HepG2 (cell line): Measurements from ENCODE around the gene ZC3H18. TPM values are rescaled to one million over a fixed set of nuclear protein-coding genes. Genes with fewer than 3 reads are reported as not detected.

Experiments
- EP300 ChIP-seq, 3 experiments: sonication (generic) in 1 of 3; formaldehyde crosslinking in 1 of 3; IDR thresholded peaks; 2 replicates each; pipeline versions ENCODE4 v1.5.1 to v1.6.1; 2011 to 2020; ENCODE audit warnings: low read depth in 2 of 3, low read length in 2 of 3, borderline replicate concordance in 1 of 3, improper control_type of control experiment in 1 of 3, mild to moderate bottlenecking in 1 of 3, missing genetic modification reagents in 1 of 3, moderate library complexity in 1 of 3
- HIVEP1 ChIP-seq: sonication (generic); formaldehyde crosslinking; IDR thresholded peaks from 2 replicates; pipeline ENCODE4 v1.4.0; 2020; ENCODE audit warnings: mild to moderate bottlenecking, missing genetic modification reagents
- IKZF1 ChIP-seq: fragments of 450-650 bp; IDR thresholded peaks from 2 replicates; pipeline ENCODE4 v1.7.1; 2016
- MEF2D ChIP-seq: sonication (generic); formaldehyde crosslinking; IDR thresholded peaks from 2 replicates; pipeline ENCODE4 v1.5.1; 2020; ENCODE audit warnings: mild to moderate bottlenecking, missing genetic modification reagents
- MYNN ChIP-seq: sonication (generic); formaldehyde crosslinking; IDR thresholded peaks from 2 replicates; pipeline ENCODE4 v1.4.0; 2020; ENCODE audit warnings: mild to moderate bottlenecking, low read depth, missing genetic modification reagents
- PAWR ChIP-seq: sonication (generic); formaldehyde crosslinking; IDR thresholded peaks from 2 replicates; pipeline ENCODE4 v1.4.0; 2020; ENCODE audit warnings: missing genetic modification reagents, mild to moderate bottlenecking, borderline replicate concordance
- PAX8 ChIP-seq: sonication (generic); formaldehyde crosslinking; IDR thresholded peaks from 2 replicates; pipeline ENCODE4 v1.8.0; 2022; ENCODE audit warnings: mild to moderate bottlenecking, missing genetic modification reagents, borderline replicate concordance
- POLR2A ChIP-seq, 2 experiments: IDR thresholded peaks; 2 replicates each; pipeline ENCODE4 v1.6.1; 2011; ENCODE audit warnings: low read depth in 2 of 2, low read length in 2 of 2, mild to moderate bottlenecking in 1 of 2, moderate library complexity in 1 of 2; ENCODE audit not compliant: insufficient read depth in 1 of 2
- SRF ChIP-seq: IDR thresholded peaks from 2 replicates; pipeline ENCODE4 v1.6.1; 2011; ENCODE audit warnings: mild to moderate bottlenecking, low read depth, low read length, moderate library complexity
- ZNF431 ChIP-seq: sonication (generic); formaldehyde crosslinking; IDR thresholded peaks from 2 replicates; pipeline ENCODE4 v1.9.0; 2022; ENCODE audit warnings: missing genetic modification reagents, low read depth, mild to moderate bottlenecking, borderline replicate concordance
- ZNF629 ChIP-seq: sonication (generic); formaldehyde crosslinking; conservative IDR thresholded peaks from 2 replicates; pipeline ENCODE4 v1.5.0; 2020; ENCODE audit warnings: missing genetic modification reagents
- ZNF790 ChIP-seq: sonication (generic); formaldehyde crosslinking; IDR thresholded peaks from 2 replicates; pipeline ENCODE4 v1.8.0; 2022; ENCODE audit warnings: missing genetic modification reagents, mild to moderate bottlenecking, borderline replicate concordance
- ZNF83 ChIP-seq: sonication (generic); formaldehyde crosslinking; IDR thresholded peaks from 2 replicates; pipeline ENCODE4 v1.4.0; 2020; ENCODE audit warnings: missing genetic modification reagents, mild to moderate bottlenecking, borderline replicate concordance
- ZZZ3 ChIP-seq: sonication (generic); formaldehyde crosslinking; IDR thresholded peaks from 2 replicates; pipeline ENCODE4 v1.4.0; 2020; ENCODE audit warnings: missing genetic modification reagents, mild to moderate bottlenecking, borderline replicate concordance
- polyA plus RNA-seq, 8 experiments: library from polyadenylated mRNA; depleted of rRNA in 3 of 8; stranded (reverse) in 7 of 8; unstranded in 1 of 8; fragments of >200 nt; fragmentation: Illumina TruSeq in 4 of 8; extraction: Trizol in 4 of 8; gene quantifications; 2 replicates each; pipeline versions ENCODE4 v1.2.1 to v1.2.3, GENCODE V29; 2011 to 2016; ENCODE audit warnings: low read depth in 4 of 8, missing spikeins in 1 of 8, mixed read lengths in 1 of 8; ENCODE audit not compliant: insufficient read depth in 1 of 8
- total RNA-seq, 5 experiments: library from RNA; depleted of rRNA; stranded (reverse); fragments of >200 nt; fragmentation: Illumina TruSeq; extraction: Trizol; gene quantifications; 2 replicates each; pipeline ENCODE4 v1.2.3, GENCODE V29; 2016; ENCODE audit warnings: low read depth in 1 of 5
- TF ChIP-seq, protein P1 (sequence below): sonication (generic); formaldehyde crosslinking; IDR thresholded peaks from 2 replicates; pipeline ENCODE4; 2020; ENCODE audit warnings: missing genetic modification reagents, mild to moderate bottlenecking, borderline replicate concordance
- TF ChIP-seq, protein P2 (sequence below): sonication (generic); formaldehyde crosslinking; IDR thresholded peaks from 2 replicates; pipeline ENCODE4 v1.5.1; 2020; ENCODE audit warnings: missing genetic modification reagents, mild to moderate bottlenecking, borderline replicate concordance
- TF ChIP-seq, protein P3 (sequence below): sonication (generic); formaldehyde crosslinking; IDR thresholded peaks from 2 replicates; pipeline ENCODE4 v1.5.0; 2020; ENCODE audit warnings: mild to moderate bottlenecking, missing genetic modification reagents, borderline replicate concordance

Gene ZC3H18
- total and polyA plus RNA-seq, 2 of the 13 experiments (the other 11 are each of a cell fraction or from before 2014, with no cell fraction given): 11.2 to 27.4 TPM

DNA sequence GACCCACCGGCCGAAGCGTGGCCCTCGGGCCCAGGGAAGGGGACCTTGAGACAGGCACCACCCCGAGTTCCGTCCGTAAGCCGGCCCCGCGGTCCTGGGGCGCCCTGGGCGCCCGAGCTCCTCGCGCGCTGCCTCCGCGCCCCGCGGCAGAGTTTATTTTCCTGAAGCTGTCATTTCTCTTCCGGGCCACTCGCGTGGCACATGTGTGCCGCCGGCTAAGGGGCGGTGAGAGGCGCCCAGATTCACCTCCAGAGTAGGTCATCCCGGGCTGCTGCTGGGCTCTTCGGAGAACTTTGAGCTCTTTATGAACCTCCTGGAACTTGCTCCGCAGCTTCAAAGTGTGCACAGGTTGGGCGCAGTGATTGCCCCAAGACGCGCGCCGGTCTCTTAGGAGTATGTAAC, 489 bp downstream of the ZC3H18 start (continued):
- TF ChIP-seq ZNF431 (0 out of 2 replicates have a peak, but pooled peaks have one; percentile 19), MYNN (CRISPR knock-in tag) (no peak), ZNF83 (no peak), PAX8 (0 out of 2 replicates have a peak, but pooled peaks have one; percentile 1), PAWR (CRISPR knock-in tag) (no peak), ZNF629 (CRISPR knock-in tag) (0 out of 2 replicates have a peak, but pooled peaks have one; percentile 6), ZNF790 (CRISPR knock-in tag) (no peak), SRF (no peak), IKZF1 (no peak), HIVEP1 (CRISPR knock-in tag) (0 out of 2 replicates have a peak, but pooled peaks have one; percentile 9), MEF2D (CRISPR knock-in tag) (no peak), POLR2A (IDR thresholded peaks at IDR 0.05; ENCODE audit: insufficient read depth in 1 of 2, low read depth in 2 of 2, low read length in 2 of 2) (no peak; a peak in 1 of 4 replicates), EP300 (IDR thresholded peaks at IDR 0.05; ENCODE audit: low read depth in 2 of 2, low read length in 2 of 2) (no peak), EP300 (CRISPR knock-in tag; IDR thresholded peaks at IDR 0.05; ENCODE audit: borderline replicate concordance) (no peak), ZZZ3 (CRISPR knock-in tag) (no peak)
- TF ChIP-seq, protein P1, sequence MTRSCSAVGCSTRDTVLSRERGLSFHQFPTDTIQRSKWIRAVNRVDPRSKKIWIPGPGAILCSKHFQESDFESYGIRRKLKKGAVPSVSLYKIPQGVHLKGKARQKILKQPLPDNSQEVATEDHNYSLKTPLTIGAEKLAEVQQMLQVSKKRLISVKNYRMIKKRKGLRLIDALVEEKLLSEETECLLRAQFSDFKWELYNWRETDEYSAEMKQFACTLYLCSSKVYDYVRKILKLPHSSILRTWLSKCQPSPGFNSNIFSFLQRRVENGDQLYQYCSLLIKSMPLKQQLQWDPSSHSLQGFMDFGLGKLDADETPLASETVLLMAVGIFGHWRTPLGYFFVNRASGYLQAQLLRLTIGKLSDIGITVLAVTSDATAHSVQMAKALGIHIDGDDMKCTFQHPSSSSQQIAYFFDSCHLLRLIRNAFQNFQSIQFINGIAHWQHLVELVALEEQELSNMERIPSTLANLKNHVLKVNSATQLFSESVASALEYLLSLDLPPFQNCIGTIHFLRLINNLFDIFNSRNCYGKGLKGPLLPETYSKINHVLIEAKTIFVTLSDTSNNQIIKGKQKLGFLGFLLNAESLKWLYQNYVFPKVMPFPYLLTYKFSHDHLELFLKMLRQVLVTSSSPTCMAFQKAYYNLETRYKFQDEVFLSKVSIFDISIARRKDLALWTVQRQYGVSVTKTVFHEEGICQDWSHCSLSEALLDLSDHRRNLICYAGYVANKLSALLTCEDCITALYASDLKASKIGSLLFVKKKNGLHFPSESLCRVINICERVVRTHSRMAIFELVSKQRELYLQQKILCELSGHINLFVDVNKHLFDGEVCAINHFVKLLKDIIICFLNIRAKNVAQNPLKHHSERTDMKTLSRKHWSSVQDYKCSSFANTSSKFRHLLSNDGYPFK (CRISPR knock-in tag): no peak
- TF ChIP-seq, protein P2, sequence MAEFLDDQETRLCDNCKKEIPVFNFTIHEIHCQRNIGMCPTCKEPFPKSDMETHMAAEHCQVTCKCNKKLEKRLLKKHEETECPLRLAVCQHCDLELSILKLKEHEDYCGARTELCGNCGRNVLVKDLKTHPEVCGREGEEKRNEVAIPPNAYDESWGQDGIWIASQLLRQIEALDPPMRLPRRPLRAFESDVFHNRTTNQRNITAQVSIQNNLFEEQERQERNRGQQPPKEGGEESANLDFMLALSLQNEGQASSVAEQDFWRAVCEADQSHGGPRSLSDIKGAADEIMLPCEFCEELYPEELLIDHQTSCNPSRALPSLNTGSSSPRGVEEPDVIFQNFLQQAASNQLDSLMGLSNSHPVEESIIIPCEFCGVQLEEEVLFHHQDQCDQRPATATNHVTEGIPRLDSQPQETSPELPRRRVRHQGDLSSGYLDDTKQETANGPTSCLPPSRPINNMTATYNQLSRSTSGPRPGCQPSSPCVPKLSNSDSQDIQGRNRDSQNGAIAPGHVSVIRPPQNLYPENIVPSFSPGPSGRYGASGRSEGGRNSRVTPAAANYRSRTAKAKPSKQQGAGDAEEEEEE (CRISPR knock-in tag): no peak
- TF ChIP-seq, protein P3, sequence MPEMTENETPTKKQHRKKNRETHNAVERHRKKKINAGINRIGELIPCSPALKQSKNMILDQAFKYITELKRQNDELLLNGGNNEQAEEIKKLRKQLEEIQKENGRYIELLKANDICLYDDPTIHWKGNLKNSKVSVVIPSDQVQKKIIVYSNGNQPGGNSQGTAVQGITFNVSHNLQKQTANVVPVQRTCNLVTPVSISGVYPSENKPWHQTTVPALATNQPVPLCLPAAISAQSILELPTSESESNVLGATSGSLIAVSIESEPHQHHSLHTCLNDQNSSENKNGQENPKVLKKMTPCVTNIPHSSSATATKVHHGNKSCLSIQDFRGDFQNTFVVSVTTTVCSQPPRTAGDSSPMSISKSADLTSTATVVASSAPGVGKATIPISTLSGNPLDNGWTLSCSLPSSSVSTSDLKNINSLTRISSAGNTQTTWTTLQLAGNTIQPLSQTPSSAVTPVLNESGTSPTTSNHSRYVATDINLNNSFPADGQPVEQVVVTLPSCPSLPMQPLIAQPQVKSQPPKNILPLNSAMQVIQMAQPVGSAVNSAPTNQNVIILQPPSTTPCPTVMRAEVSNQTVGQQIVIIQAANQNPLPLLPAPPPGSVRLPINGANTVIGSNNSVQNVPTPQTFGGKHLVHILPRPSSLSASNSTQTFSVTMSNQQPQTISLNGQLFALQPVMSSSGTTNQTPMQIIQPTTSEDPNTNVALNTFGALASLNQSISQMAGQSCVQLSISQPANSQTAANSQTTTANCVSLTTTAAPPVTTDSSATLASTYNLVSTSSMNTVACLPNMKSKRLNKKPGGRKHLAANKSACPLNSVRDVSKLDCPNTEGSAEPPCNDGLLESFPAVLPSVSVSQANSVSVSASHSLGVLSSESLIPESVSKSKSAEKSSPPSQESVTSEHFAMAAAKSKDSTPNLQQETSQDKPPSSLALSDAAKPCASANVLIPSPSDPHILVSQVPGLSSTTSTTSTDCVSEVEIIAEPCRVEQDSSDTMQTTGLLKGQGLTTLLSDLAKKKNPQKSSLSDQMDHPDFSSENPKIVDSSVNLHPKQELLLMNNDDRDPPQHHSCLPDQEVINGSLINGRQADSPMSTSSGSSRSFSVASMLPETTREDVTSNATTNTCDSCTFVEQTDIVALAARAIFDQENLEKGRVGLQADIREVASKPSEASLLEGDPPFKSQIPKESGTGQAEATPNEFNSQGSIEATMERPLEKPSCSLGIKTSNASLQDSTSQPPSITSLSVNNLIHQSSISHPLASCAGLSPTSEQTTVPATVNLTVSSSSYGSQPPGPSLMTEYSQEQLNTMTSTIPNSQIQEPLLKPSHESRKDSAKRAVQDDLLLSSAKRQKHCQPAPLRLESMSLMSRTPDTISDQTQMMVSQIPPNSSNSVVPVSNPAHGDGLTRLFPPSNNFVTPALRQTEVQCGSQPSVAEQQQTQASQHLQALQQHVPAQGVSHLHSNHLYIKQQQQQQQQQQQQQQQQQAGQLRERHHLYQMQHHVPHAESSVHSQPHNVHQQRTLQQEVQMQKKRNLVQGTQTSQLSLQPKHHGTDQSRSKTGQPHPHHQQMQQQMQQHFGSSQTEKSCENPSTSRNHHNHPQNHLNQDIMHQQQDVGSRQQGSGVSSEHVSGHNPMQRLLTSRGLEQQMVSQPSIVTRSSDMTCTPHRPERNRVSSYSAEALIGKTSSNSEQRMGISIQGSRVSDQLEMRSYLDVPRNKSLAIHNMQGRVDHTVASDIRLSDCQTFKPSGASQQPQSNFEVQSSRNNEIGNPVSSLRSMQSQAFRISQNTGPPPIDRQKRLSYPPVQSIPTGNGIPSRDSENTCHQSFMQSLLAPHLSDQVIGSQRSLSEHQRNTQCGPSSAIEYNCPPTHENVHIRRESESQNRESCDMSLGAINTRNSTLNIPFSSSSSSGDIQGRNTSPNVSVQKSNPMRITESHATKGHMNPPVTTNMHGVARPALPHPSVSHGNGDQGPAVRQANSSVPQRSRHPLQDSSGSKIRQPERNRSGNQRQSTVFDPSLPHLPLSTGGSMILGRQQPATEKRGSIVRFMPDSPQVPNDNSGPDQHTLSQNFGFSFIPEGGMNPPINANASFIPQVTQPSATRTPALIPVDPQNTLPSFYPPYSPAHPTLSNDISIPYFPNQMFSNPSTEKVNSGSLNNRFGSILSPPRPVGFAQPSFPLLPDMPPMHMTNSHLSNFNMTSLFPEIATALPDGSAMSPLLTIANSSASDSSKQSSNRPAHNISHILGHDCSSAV (CRISPR knock-in tag): no peak
